Left ventricle myocardium inferior (tissue), 1 donor: ENCODE measurements around the gene DDX18. TPM values are rescaled to one million over a fixed set of nuclear protein-coding genes. Genes with fewer than 3 reads are reported as not detected.
"Not testable (repeated sequence)": the region's sequence is repeated elsewhere in the genome, so short reads cannot be mapped to it uniquely, and the experiment has no call there.

Experiments
- DNase-seq: peaks from one replicate; pipeline ENCODE4 v3.0.0-alpha.2; 2020
- H3K27ac ChIP-seq: fragments of 200-600 bp; replicated peaks from 2 replicates; pipeline ENCODE4 v1.8.0; 2021
- H3K27me3 ChIP-seq: fragments of 200-600 bp; 2 replicates; pipeline ENCODE4 v1.8.0; 2021; ENCODE audit warnings: low read depth
- H3K36me3 ChIP-seq: fragments of 200-600 bp; 2 replicates; pipeline ENCODE4 v1.8.0; 2021
- H3K4me1 ChIP-seq: fragments of 200-600 bp; 2 replicates; pipeline ENCODE4 v1.8.0; 2021
- H3K4me3 ChIP-seq: fragments of 200-600 bp; 2 replicates; pipeline ENCODE4 v1.8.0; 2021; ENCODE audit warnings: mild to moderate bottlenecking, moderate library complexity
- H3K9me3 ChIP-seq: fragments of 200-600 bp; replicated peaks from 2 replicates; pipeline ENCODE4 v1.8.0; 2021
- CTCF ChIP-seq: fragments of 200-600 bp; IDR thresholded peaks from 2 replicates; pipeline ENCODE4 v1.8.0; 2021; ENCODE audit warnings: antibody characterized with exemption, mild to moderate bottlenecking, borderline replicate concordance
- intact Hi-C: fragments of 100-400 bp; cut with micrococcal nuclease; formaldehyde crosslinking; loops from one replicate; pipeline ENCODE4 v1.11.0; 2022
- total RNA-seq: library from RNA; stranded (reverse); fragmentation: NEBNext Ultra II Directional; extraction: Animal tissue kit (Norgen Biotek cat#: 25700); gene quantifications from one replicate; pipeline ENCODE4 v1.2.1, GENCODE V29; 2021
- donor health status: DM: no; HTN: yes; CAD: no; lungs with severe emphysema.

Gene DDX18
- total RNA-seq, 1 donor from 2014 or later, result 25.5 TPM

GRCh38 chr2:117801826-117802225 is 12.7 kb upstream of the DDX18 start:
- H3K27me3 ChIP-seq, result peaks cover 33% of the 10 kb centered on the region
- H3K9me3 ChIP-seq, result no peaks in the 10 kb centered on the region
- no peak overlapping the region for H3K27ac ChIP-seq
- intact Hi-C loops, result no loop called here
- no peak for DNase-seq
- no peaks in the 10 kb centered on the region for H3K36me3 ChIP-seq
- no peaks in the 10 kb centered on the region for H3K4me1 ChIP-seq
- no peak for TF ChIP-seq CTCF
- no peak overlapping the region for H3K4me3 ChIP-seq

GRCh38 chr2:117803644-117804325 is 10.7 kb upstream of the DDX18 start:
- H3K4me3 ChIP-seq, result peak overlapping the region; percentile 42
- H3K36me3 ChIP-seq, intact Hi-C loops, DNase-seq, H3K4me1 ChIP-seq, H3K9me3 ChIP-seq, H3K27ac ChIP-seq: not testable (repeated sequence)
- H3K27me3 ChIP-seq, result peaks cover 33% of the 10 kb centered on the region

GRCh38 chr2:117812443-117812842 is 2.0 kb upstream of the DDX18 start:
- Histone ChIP-seq H3K9me3 (no peaks in the 10 kb centered on the region), H3K4me3 (no peak overlapping the region), H3K27me3 (no peaks in the 10 kb centered on the region), H3K36me3 (peaks cover 2% of the 10 kb centered on the region), H3K27ac (no peak overlapping the region), H3K4me1 (peaks cover 31% of the 10 kb centered on the region)
- TF ChIP-seq CTCF, result no peak
- intact Hi-C loops, result no loop called here
- no peak for DNase-seq

GRCh38 chr2:117815946-117816345 is 1.5 kb downstream of the DDX18 start:
- TF ChIP-seq CTCF, result no peak
- peaks cover 38% of the 10 kb centered on the region for H3K36me3 ChIP-seq

GRCh38 chr2:117818921-117819320 is 4.4 kb downstream of the DDX18 start:
- DNase-seq, result no peak
- no peak for TF ChIP-seq CTCF
- intact Hi-C loops, result no loop called here

More at GRCh38 chr2:117815946-117816345, 1.5 kb downstream of the DDX18 start:
- peaks cover 31% of the 10 kb centered on the region for H3K4me1 ChIP-seq
- intact Hi-C loops, result no loop called here
- DNase-seq, result no peak
- no peak overlapping the region for H3K27ac ChIP-seq
- peak overlapping the region; percentile 91 for H3K4me3 ChIP-seq
- no peaks in the 10 kb centered on the region for H3K9me3 ChIP-seq
- H3K27me3 ChIP-seq, result no peaks in the 10 kb centered on the region

GRCh38 chr2:117820444-117820843 is 6.0 kb downstream of the DDX18 start:
- peaks cover 82% of the 10 kb centered on the region for H3K36me3 ChIP-seq

More at GRCh38 chr2:117818921-117819320, 4.4 kb downstream of the DDX18 start:
- H3K27me3 ChIP-seq, result no peaks in the 10 kb centered on the region
- no peaks in the 10 kb centered on the region for H3K9me3 ChIP-seq
- H3K4me1 ChIP-seq, result peaks cover 27% of the 10 kb centered on the region
- no peak overlapping the region for H3K27ac ChIP-seq
- peaks cover 67% of the 10 kb centered on the region for H3K36me3 ChIP-seq
- H3K4me3 ChIP-seq, result no peak overlapping the region

More at GRCh38 chr2:117820444-117820843, 6.0 kb downstream of the DDX18 start:
- DNase-seq, result no peak
- no peak for TF ChIP-seq CTCF
- intact Hi-C loops, result no loop called here
- peaks cover 15% of the 10 kb centered on the region for H3K4me1 ChIP-seq
- no peak overlapping the region for H3K27ac ChIP-seq
- H3K9me3 ChIP-seq, result no peaks in the 10 kb centered on the region
- no peak overlapping the region for H3K4me3 ChIP-seq
- H3K27me3 ChIP-seq, result no peaks in the 10 kb centered on the region
